GM18498 (cell line): ENCODE measurements around the gene ABTB1.
"Not testable (repeated sequence)": the region's sequence is repeated elsewhere in the genome, so short reads cannot be mapped to it uniquely, and the experiment has no call there.

ENCODE experiments used
- ATAC-seq: cut with Tn5 transposase; IDR thresholded peaks from one replicate; pipeline ENCODE4 v1.9.1; 2021; ENCODE audit warnings: mild to moderate bottlenecking, moderate library complexity; ENCODE audit not compliant: unreplicated experiment

Gene ABTB1

DNA sequence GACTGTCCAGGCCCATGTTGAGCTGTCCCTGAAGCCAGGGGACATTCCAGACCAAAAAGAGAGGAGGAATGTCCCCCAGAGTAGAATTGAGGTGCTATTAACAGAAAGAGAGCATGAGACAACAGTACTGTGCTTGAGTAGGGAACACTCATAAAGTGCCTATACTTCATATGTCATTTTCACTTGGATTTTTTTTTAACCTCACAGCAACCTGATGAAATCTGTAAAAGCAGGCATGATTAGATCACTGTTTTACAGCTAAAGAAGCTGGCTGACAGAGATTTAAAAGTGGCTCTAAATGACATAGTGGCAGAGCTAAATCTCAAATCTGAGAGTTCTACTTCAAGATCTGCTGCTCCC lies 24.9 kb upstream of the ABTB1 start:
- no peak for ATAC-seq

DNA sequence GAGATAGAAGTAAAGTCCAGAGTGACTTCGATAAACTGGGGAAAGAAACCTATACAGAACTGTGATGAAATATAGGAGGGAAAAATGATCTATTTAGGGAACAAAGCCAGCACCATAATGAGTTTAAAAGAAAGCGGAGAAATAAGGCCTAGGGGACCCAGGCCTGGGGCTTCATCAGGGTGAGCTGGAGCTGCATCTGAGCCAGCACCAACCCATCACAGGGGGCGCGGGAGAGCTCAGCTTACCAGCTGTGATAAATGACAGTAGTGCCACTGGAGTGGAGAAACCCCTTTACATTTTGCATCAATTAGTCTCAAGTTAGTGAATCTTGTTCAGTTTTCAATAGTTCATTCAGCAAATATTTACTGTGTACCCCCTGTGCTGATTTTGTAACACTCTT lies 22.5 kb upstream of the ABTB1 start:
- ATAC-seq, result no peak

DNA sequence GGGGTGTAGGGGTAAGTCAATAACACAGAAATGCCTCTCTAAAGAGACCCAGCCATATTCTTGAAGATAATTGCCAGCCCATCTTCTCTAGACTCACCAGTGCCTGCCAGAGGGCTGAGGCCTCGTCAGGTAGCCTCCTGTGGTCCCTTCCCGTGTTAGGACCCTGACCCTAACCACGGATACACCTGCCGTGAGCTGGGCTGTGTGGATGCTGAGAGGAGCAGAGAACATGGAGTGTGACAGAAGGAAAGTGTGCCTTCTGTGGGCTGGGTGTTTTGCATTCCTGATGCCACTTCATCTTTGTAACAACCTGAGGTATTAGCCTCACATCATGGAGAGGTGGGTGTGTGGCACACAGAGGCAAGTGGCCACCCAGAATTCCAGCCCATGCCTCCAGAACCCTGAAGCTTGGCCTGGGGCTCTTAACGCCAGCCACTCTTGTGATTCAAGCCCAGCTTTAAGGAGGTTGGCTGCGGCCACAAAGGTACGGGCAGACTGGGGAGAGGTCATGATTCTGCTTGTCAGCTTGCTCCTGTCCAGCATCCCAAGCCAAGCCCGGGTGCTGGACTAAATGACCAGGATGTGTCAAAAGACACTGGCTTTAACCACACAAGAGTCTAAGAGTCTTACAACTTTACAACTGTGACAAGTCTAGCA lies 21.1 kb upstream of the ABTB1 start:
- no peak for ATAC-seq

DNA sequence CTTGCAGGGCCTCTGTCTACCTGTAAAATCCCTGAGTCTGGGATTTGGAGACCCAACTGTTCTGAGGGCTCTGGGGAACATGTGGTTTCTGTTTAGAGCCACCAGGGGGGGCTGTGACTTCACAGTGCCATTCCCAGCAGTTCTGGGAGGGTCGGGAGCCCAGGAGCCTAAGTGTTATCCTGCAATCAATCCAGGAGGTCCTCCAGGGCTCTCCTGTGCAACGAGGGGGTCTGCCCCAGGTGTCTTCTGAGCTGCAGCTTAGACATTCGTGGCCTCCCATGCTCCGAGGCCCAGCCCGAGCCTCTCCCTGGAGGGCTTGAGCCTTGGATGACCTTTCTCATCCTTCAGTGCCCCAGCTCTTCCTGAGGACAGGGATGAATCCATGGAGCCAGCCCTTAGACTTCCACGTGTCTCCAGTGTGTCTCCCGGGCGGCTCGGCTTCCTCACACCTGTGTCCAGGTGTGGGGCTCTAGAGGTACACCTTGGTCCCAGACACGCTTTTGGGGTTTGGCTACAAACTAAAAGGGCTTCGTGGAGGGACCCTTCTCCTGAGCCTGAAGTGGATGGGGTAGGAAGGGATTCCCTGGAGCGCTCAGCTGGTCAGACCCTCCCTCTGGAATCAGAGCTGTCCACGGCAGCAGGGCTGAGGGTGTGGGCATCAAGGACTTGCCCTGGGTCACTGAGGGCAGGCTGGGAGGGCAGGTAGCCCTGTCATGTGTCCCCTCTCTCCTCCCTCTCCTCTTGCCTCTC lies 20.3 kb upstream of the ABTB1 start:
- ATAC-seq, result peak; percentile 48

DNA sequence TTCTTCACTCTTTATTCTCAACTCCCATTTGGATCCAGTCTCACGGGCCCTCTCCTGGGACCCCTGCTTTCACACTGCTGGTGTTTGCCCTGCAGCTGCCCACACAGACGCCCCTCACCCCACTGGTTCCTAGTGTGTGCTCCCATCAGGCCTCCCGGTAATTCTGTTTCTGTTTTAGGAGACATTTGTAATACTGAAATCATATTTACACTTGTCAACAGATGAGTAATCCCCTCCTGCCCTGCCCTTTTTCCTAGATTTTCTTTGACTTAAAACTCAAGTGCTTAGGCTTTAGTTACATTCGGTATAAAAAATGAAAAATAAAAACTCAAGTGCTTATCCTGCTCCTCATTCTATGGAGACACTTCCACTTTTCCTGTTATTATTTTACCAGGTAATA lies 18.4 kb upstream of the ABTB1 start:
- no peak for ATAC-seq

DNA sequence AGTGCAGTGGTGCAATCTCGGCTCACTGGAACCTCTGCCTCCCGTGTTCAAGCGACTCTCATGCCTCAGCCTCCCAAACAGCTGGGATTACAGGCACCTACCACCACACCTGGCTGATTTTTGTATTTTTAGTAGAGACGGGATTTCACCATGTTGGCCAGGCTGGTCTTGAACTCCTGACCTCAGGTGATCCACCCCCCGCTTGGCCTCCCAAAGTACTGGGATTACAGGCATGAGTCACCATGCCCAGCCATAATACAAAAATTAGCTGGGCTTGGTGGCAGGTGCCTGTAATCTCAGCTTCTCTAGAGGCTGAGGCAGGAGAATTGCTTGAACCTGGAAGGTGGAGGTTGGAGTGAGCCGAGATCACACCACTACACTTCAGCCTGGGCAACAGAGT lies 17.8 kb upstream of the ABTB1 start:
- not testable (repeated sequence) for ATAC-seq

DNA sequence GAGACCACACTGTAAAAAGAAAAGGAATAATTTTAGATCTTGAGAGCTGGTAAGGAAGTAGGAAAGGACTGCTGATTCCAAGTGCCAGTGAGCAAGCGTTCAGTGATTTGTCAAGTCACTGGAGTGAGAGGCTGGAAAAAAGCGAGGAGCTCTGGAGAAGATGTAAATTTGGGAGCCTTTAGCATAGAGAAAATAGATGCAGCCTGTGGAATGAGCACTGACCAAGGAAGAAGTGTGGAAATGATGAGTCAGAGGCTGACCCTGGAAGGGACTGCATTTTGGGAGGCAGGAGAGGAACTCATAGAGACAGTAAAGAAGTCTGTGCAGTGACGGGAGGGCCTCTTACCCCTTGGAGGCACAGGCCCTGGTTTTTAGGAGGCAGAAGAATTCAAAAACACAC lies 17.1 kb upstream of the ABTB1 start:
- ATAC-seq, result no peak

DNA sequence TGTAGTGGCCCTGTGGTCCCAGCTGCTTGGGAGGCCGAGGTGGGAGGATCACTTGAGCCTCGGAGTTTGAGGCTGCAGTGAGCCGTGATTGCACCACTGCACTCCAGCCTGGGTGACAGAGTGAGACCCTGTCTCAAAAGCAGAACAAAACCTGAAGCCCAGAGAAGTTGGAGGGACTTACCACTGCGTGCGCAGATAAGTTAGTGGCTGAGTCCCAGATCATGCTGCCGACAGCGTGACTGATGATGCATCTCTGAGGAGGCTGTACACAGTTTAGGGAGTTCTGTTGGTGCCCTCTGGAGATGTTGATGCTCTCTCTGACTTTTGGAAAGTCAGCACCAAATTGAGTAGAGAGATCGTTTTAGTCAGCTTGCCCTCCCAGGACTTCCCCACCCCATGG lies 15.8 kb upstream of the ABTB1 start:
- no peak for ATAC-seq

DNA sequence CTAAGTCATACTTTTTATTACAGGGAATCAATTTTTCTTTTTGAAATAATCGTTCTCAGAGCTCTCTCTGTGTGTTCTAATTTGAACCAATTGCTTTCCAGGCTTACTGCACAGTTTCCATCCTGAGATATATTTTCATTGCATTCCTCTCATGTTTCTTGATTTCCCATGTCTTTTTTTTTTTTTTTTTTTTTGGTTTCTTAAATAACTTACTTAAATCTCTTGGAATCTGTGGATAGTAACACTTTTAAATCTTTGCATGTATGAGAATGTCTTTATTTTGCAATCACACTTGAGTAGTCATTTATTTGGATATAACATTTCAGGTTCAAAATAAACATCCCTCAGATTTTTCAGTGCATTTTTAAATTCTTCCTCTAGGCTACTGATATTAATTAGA lies 14.5 kb upstream of the ABTB1 start:
- no peak for ATAC-seq

DNA sequence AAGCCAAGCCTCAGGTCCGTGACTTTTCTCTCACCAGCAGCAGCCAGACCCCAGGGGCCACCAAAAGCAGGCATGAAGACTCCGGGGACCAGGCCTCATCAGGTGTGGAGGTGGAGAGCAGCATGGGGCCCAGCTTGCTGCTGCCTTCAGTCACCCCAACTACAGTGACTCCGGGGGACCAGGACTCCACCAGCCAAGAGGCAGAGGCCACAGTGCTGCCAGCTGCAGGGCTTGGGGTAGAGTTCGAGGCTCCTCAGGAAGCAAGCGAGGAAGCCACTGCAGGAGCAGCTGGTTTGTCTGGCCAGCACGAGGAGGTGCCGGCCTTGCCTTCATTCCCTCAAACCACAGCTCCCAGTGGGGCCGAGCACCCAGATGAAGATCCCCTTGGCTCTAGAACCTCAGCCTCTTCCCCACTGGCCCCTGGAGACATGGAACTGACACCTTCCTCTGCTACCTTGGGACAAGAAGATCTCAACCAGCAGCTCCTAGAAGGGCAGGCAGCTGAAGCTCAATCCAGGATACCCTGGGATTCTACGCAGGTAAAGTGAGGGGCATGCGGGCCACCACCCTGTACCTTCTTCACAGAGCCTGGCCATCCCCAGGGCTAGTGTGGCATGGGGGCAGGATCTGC lies 12.0 kb upstream of the ABTB1 start:
- no peak for ATAC-seq

DNA sequence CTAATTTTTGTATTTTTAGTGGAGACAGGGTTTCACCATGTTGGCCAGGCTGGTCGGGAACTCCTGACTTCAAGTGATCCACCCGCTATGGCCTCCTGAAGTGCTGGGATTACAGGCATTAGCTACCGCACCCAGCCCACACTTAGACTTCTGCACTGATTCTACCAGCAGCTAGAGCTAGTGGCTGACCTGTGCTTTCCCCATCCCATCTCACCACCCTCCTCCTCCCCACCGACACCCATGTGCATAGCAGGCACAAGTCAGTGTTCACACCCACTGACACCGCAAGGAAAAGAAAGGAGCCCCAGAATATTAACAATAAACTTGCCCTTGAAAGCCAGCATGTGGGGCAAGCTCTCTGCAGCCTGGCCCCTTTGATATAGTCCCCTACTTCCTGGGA lies 11.2 kb upstream of the ABTB1 start:
- ATAC-seq, result no peak

DNA sequence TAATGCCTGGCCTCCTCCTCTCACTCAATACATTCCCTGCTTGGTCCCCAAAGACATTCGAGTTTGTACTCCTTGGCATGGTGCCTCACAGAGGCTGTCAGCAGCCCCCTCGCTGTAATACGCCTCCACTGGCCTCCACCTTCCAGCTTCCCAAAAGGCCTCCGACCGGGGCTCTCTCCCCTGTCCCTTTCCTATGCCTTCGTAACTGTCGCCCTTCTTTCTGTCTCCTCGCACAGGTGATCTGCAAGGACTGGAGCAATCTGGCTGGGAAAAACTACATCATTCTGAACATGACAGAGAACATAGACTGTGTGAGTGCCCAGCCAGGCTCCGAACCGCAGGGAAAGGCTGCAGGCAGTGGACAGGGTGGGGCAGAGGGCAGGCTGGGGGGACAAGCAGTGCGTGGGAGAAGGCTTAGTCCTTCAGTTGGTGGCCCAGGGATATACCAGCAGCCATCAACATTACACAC lies 10.7 kb upstream of the ABTB1 start:
- ATAC-seq, result no peak

DNA sequence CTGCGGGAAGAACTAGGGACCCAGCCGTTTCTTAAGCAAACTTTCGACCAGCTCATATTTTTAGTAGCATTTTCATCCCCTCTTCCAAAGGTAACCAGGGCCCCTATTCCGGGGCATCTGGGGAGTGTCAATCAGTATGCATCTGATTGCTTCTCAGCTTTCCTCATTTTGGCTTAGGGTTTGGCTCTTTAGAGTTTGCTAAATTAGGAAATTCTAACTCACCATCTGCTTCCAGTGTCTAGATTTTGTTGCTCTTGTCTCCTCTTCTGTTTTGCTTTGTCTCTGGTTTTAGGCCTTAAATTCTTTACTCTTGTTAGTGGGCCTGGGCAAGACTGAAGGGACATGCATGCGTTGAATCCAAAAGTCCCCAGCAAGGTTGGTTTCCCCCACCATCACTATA lies 9.6 kb upstream of the ABTB1 start:
- ATAC-seq, result no peak

DNA sequence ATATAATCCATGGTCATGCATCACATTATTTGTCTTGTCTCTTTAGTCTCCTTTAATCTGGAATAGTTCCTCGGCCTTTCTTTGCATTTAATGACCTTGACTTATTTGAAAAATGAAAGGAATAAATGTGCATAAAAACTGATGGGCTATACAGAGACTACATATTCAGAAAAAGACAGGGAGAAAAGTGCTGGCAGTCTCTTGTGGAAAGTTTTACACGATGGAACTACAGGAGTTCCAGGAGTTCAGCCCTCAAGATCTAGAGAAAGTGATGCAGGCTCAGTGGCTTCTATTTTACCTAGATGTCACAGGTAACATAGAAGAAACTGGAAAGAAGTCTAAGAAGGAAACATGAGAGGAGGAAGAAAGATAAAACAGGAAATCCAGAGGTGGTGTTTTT lies 7.6 kb upstream of the ABTB1 start:
- ATAC-seq, result no peak

DNA sequence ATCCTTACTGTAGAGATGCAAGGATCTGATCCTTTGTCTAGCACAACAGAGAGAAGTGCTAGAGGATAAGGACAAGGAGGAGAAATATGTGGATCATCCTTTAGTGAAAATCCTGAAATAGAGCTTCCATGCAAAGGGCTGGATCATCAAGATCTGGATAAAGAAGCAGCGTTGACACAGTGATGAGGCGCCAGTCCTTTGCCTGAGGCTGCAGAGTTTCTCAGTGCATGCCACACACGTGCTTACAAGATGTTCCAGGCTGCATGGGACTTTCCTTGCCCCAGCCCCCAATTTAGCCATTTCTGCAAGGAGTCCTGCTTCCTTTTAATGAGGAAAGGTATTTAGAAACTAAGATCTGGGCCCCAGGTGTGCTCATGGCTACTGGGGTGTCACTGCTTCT lies 7.2 kb upstream of the ABTB1 start:
- no peak for ATAC-seq

DNA sequence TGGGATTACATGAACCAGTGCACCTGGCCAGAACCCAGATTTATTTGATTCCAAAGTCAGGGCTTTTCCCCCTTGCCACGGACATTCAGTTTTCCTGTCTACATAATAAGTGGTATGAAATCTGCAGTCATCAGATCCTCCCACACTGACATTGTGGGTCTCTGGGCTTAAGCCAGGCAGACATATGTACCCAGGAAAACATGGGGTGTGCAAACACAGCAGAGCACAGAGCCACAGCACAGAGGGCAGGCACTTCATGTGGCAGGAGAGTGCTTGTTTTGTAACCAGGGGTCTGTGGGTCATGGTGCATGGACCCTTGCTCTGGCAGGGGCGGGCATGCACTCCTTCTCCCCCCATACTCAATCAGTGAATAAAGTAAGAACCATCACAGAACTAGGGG lies 6.1 kb upstream of the ABTB1 start:
- no peak for ATAC-seq

DNA sequence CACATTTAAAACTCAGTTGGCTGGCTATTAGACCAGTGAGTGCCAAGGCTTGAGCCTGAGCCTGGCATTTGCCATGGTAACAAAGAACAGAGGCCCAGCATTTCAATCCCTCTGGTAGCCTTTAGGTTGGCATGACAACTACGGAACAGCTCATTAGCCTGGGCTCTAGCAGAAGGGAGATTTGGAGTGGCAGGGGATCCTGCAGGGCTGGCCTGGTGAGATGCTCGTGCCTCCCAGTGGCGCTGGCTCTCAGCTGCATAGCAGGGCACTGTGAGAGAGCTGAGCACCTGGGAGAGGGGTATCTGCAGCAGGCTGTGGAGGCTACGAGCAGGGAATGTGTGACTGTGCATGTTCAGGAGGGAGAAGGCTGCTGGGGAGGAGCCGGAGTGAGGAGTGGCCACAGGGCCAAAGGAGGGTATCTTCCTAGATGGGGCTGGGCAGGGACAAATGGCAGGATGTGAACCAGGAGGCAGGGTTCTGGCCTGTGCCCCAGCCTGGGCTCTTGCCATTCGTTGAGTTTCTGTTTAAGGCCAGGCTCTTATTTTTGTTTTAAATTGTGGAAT lies 5.6 kb upstream of the ABTB1 start:
- ATAC-seq, result no peak

DNA sequence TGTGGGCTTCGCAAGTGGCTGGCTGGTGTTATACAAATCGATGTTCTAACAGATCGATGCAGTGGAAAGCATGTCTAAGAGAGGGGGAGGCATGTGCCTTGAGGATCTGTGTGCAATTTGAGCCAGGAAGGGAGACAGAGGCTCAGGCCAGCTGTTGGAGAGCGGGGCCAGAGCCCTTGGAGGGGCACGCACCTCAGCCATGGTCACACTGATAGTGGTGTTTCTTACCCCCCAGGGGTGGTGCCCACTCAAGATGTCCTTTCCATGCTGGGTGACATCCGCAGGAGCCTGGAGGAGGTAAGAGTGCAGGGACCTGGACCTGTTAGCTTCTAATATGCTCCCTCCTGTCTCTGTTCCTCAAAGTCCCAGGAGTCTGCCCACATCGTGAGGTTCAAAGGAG lies 3.8 kb upstream of the ABTB1 start:
- no peak for ATAC-seq

DNA sequence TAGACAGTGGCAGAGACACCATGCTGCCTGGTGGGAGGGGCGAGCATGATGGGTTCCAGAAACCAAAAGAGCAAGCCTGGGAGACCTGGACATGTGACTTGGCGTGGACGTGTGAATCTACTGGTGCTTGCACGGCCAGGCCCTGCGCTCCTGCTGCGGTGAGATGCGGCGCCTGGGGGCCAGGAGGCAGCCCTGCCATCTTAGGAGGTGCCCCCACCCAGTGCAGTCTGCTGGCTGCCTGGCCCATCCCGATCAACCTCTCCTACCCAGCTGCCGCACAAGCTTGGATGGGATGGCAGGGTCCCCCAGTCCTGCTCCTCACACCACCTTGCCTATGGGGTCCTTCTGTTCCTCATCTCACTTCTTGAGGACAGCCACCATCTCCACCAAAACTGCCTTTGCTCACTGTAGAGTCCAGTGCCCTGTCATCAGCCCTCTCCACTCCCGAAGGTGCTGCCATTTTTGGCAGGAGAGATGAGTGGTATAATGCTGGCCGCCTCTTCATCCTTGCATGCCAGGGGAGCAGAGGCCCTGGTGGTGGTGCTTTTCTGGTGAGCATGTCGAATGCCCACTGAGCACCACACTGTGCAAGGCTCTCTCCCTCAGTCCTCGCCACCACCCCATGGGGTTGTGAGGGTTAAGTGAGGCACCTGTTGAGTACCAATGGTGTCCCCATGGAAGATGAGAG lies 3.1 kb upstream of the ABTB1 start:
- no peak for ATAC-seq

DNA sequence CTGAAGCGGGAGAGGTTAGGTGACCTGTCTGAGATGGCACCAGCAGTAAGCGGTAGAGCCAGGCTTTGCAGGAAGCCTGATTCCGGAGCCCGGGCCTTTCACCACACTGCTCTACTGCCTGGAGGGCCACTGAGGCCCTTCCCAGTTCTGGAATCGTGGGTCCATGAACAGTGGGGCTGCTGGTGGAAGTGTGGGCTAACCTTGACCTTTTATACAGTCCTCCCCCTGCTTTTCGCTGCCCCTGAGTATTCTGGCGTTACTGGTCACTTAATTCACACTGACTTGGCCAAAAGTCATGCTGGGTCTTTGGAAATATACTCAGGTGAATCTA lies 2.6 kb upstream of the ABTB1 start:
- ATAC-seq, result no peak

DNA sequence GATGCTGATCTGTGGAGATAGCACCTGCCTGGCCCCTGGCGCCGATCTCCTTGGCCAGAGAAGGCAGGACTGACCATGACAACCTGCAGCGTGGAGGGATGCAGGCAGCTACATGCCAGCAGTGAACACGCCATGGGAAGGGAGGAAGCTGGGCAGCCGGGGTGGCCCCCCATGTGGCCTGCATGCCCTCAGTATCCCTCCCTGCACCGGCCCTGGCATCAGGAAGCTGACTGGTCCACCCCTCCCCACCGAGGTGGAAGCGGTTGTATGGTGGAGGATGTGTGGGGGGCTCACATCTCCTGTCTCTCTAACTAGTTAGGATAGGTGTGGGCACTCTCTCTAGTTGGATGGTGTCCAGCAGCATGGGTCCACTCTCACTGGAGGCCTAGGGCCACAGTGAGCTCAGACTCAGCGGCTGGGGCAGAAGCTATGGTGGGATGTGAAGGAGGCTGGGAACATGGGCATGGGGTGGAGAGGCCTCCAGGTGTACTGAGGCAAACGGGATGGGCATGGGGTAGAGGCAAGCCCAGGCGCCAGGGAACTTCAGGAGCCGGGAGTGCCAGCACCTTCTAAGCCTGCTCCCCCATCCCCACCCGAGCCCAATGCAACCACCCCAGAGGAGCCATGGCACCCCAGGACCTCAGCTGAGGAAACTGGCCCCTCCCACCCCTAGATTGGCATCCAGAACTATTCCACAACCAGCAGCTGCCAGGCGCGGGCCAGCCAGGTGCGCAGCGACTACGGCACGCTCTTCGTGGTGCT lies 1.8 kb upstream of the ABTB1 start:
- no peak for ATAC-seq
